Activated gamma-delta T cell treated with anti-CD3 and anti-CD28 coated beads, Interleukin-2, amount 50 U/mL, for 16 hours (primary cell): ENCODE measurements around the gene GLB1L2.
"Not testable (repeated sequence)": the region's sequence is repeated elsewhere in the genome, so short reads cannot be mapped to it uniquely, and the experiment has no call there.

Experiments
- DNase-seq: peaks from one replicate; pipeline ENCODE4 v3.0.0-alpha.2; 2020; ENCODE audit warnings: low read depth

GLB1L2 gene, protein sequence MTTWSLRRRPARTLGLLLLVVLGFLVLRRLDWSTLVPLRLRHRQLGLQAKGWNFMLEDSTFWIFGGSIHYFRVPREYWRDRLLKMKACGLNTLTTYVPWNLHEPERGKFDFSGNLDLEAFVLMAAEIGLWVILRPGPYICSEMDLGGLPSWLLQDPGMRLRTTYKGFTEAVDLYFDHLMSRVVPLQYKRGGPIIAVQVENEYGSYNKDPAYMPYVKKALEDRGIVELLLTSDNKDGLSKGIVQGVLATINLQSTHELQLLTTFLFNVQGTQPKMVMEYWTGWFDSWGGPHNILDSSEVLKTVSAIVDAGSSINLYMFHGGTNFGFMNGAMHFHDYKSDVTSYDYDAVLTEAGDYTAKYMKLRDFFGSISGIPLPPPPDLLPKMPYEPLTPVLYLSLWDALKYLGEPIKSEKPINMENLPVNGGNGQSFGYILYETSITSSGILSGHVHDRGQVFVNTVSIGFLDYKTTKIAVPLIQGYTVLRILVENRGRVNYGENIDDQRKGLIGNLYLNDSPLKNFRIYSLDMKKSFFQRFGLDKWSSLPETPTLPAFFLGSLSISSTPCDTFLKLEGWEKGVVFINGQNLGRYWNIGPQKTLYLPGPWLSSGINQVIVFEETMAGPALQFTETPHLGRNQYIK

DNA sequence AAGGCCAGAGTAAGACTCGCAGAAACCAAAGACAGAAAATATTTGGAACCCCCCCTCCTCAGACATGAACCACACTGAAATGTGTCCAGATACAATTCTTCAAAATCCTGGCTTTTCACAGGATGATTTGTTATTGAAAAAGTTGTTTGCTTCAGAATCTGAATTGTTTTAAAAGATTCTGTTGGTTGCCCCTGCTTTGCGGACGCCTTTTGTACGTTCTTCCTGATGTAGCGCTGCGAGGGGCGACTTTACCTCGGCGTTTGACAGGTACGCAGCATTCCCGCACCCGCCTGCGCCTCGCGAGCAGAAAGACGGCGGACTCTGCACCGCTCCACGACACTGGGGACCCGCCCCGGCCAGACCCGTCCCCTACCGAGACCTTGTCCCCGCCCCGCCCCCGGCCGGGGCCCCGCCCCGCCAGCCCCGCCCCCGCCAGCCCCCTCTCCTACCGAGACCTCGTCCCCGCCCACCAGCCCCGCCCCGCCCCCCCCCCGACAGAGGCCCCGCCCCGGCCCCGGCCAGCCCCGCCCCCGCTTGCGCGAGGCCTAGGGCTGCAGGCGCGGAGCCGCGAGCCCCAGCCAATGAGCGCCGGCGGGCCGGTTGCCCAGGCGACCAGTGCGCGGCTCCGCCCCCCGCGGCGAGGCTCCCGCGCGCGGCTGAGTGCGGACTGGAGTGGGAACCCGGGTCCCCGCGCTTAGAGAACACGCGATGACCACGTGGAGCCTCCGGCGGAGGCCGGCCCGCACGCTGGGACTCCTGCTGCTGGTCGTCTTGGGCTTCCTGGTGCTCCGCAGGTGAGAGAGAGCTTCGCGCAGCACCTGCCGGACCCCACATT, at the start of gene GLB1L2:
Gene GLB1L2, plus strand, starts transcription at position 635 of the 835 bp plus-strand sequence. Its CDS starts 74 bp downstream, at position 709.
- peak; percentile 63 for DNase-seq

DNA sequence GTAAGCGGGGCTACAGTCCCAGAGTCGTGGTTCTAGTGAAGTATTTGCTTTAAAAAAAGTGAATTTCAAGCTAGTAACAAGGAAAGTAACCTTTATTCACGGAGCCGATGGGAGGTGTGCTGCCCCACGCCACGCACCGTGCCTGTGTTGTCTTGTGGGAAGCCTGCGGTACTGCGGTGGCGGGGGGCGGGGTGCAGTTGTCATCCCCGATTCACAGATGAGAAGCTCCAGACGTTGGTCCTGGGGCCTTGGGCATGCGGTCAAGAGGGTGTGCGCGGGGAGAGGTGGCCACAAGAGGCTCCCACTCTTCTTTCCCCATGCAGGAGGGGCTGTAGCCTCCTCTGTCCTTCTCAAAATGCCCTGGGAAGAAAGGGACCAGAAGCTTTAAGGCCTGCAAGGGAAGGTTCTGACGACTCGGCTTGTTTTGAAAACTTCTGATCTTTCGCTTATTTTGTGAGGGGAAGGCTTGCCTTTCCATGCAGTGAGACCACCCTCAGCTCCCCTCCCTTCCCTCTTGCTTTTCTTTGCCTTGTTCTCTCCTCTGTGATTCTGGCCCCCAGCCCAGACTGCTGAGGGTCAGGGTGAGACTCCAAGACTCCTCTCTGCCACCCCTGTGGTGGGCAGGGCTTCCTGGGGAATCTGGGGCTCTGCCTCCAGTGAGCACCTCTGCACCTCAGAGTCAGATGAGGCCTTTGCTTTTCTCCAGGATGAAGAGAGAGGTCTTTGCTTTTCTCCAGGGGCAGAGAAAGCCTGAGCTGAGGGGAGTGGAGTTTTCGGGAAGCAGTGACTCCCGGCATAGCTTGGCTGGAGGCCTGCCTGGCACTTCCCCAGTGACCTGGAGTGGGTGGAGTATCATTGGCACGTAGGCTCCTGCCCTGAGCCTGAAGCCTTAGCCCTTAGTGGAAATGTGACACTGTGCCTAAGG, 49.4 kb upstream of the GLB1L2 start:
- DNase-seq, result no peak

GRCh38 chr11:134283461-134284230, 48.1 kb upstream of the GLB1L2 start:
- DNase-seq, result no peak

DNA sequence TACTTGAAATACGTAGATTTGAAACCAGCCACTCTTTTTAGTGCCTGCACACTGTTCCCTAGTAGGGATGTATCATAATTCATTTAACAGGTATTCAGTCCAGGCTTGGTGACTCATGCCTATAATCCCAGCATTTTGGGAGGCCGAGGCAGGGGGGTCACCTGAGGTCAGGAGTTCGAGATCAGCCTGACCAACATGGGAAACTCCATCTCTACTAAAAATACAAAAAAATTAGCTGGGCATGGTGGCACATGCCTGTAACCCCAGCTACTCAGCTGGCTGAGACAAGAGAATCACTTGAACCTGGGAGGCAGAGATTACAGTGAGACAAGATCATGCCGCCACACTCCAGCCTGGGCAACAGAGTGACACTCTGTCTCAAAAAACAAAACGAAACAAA, 47.4 kb upstream of the GLB1L2 start:
- DNase-seq, result not testable (repeated sequence)

GRCh38 chr11:134287561-134287960, 44.2 kb upstream of the GLB1L2 start:
- no peak for DNase-seq

DNA sequence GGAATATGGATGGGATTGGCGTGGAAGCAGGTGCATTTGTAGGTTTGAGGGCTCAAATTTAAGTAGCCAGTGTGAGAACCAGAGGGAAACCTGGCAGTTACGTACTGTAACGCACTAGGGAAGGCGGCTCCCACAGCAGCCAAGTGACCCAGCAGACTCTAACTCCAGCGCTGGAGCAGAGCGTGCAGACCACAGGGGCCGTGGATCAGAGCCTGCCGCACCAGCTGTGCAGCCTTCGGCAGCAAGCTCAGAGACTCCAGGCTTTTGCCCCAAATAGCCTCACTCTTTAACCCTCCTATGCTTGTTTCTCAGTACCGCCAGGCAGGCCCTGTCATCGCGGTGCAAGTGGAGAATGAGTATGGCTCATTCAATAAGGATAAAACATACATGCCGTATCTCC, 43.3 kb upstream of the GLB1L2 start:
- DNase-seq, result no peak

GRCh38 chr11:134289167-134289566, 42.6 kb upstream of the GLB1L2 start:
- no peak for DNase-seq

GRCh38 chr11:134289789-134290188, 42.0 kb upstream of the GLB1L2 start:
- DNase-seq, result no peak

GRCh38 chr11:134290646-134291045, 41.1 kb upstream of the GLB1L2 start:
- DNase-seq, result no peak

DNA sequence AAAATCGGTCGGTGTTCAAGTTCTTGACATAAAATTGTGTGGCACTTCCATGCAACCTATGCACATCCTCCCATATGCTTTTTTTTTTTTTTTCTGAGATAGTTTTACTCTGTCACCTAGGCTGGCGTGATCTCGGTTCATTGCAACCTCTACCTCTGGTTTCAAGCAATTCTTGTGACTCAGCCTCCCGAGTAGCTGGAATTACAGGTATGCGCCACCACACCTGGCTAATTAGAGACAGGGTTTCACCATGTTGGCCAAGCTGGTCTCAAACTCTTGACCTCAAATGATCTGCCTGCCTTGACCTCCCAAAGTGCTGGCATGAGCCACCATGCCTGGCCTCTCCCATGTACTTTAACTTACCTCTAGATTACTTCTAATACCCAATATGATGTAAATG, 40.6 kb upstream of the GLB1L2 start:
- no peak for DNase-seq

DNA sequence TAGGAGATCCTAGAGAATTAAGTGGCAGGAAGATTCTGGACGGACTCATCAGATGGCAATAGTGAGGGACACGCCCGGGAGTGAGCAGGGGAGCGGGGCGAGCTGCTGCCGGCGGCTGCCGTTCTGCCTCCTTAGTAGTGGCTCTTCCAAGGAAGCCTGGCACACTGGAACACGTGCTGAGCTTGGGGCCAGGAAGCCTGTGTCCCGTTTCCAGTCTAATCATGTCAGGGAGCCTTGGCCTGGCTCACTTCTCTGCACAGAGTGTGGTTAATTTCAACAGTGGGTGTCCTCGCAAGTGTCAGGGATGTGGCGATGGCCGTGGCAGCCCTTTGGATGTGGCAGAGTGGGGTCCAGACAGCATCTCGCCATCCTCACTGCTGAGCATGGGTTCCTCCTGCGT, 39.1 kb upstream of the GLB1L2 start:
- DNase-seq, result no peak

GRCh38 chr11:134293119-134294113, 38.4 kb upstream of the GLB1L2 start:
- no peak for DNase-seq

DNA sequence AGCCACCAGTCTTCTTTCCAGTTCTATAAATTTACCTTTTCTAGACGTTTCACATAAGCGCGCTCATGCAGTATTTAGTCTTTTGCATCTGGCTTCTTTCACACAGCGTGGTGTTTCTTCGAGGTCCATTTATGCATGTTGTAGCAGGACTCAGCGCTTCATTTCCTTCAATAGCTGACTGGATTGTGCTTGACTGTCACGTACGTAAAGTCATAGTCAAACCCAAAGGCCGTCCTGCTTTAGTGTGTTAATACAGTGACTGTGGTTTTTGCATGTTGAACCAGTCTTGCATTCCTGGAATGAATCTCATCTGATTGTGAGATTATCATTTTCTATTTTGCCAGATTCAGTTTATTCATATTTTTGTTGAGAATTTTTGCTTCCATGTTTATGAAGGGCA, 37.1 kb upstream of the GLB1L2 start:
- no peak for DNase-seq

GRCh38 chr11:134312223-134312622, 19.6 kb upstream of the GLB1L2 start:
- DNase-seq, result no peak

GRCh38 chr11:134312807-134313206, 19.0 kb upstream of the GLB1L2 start:
- DNase-seq, result no peak

- DNase-seq, result no peak
Measured at GRCh38 chr11:134313379-134313778, 18.4 kb upstream of the GLB1L2 start.

- no peak for DNase-seq
Measured at GRCh38 chr11:134313821-134314607, 17.8 kb upstream of the GLB1L2 start.

- DNase-seq, result no peak
Measured at GRCh38 chr11:134317103-134317502, 14.7 kb upstream of the GLB1L2 start.

GRCh38 chr11:134321373-134321772, 10.4 kb upstream of the GLB1L2 start:
- not testable (repeated sequence) for DNase-seq
